Adipose tissue (tissue), 3 donors: ENCODE data around the gene SHISAL1. TPM values are rescaled to one million over a fixed set of nuclear protein-coding genes. Genes with fewer than 3 reads are reported as not detected.

Experiments
- H3K27ac ChIP-seq: one replicate; pipeline ENCODE4 v1.5.1; 2013; ENCODE audit warnings: low read depth, low read length
- WGBS, 3 donors: extraction: QIAGEN DNeasy Blood & Tissue Kit; methylation state at CpG; one replicate each; pipeline ENCODE4 v1.1.7; 2013; 5-methylcytosine and 5-hydroxymethylcytosine counted together
- polyA plus RNA-seq, 3 donors: library from polyadenylated mRNA; stranded (reverse); fragments of 200-250 nt; gene quantifications; one replicate each; pipeline ENCODE4 v1.2.3, GENCODE V29; 2013
- donor health status: healthy with polysubstance abuse.
- donor health status: Bipolar disorder and iron deficiency.
- donor health status: healthy.

The SHISAL1 gene
- polyA plus RNA-seq, 3 donors, result 0.13 to 1.2 (median 0.30) TPM

DNA sequence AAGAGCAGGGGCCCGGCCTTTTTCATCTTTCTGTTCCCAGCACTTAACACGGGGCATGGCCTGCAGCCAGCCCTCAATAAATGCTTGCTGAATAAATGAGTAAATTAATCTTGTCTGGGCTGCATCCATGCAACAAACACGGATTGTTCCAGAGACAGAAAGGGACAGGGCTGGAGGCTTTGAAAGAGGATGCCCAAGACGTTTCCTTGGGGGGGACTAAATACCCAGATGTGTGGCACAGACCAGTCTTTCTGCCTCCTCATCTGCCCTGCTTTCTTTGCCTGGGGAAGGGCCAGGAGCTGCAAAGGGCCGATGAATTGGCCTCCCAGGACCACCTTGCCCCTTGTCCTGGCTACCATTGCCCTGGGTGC lies 40.4 kb downstream of the SHISAL1 start:
- 44 to 62% (median 52%) methylated on average over 5 of the region's 5 CpGs for WGBS, 3 donors
- H3K27ac ChIP-seq, result no peak overlapping the region

DNA sequence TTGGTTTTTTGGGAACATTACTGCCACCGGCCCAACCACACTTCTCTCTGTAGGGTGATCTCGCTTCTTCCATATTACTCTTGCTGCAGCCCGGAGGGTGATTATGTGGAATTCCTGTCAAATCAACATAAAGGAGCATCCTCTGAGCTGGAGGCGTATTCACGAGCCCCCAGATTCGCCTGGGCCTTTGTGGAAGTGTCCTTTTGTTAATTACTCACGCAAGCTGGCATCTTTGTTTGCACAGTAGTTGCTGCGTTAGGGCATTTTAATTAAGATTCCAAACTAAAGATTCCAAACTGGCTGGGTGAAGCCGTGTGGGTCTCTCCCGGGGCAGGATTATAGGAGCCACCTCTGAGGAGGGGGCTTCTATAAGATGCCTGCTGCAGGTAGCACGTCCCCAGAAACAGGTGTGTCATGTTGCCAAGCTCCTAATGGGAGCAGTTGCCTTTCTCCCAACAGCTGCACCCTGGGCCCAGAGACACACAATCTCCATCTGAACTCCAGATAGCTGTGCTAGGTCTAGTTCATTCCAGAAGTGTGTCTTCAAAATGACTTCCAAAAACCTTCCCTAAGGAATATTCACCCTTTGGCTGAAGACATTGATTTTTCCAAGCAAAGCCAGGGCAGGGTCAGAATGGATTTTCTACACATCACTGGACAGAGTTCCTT lies 40.9 kb downstream of the SHISAL1 start:
- WGBS, 3 donors, result 78 to 93% (median 90%) methylated on average over 11 of the region's 11 CpGs
- no peak overlapping the region for H3K27ac ChIP-seq

DNA sequence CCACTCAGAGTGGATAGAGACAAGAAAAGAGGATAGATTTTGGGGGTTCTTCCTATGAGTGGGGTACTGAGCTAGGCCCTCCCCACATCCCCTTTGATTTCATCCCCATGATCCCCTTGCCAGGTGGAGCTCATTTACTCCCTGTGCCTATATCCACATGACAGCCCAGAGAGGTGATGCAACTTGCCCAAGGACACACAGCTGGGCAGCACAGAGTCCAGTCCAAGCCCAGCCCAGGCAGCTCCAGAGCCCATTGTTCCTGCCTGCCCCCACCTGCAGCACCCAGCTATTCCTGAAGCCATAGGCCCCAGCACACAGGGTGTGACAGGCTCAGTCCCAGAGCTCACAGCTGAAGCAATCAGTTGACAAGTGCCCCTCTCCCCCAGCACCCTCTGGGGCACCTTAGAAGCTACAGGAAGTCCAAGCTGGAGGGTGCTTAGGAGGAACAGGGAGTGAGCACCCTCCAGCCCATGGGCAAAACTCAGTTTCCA lies 41.7 kb downstream of the SHISAL1 start:
- H3K27ac ChIP-seq, result no peak overlapping the region

DNA sequence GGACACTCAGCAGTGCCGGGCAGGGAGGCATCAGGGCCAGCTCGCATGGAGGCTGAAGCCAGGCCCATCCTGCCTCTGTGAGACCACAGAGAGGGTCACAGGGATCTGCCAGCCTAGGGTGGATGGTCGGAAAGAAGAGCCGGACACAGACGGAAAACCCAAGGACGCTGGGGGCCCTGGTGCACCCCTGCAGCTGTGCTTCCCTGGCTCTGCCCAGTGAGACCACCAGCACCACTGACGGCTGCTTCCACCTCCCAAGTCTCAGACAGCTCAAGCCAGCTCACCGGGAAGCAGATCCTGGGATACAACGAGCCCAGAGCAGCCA lies 42.2 kb downstream of the SHISAL1 start:
- 79 to 89% (median 86%) methylated on average over 9 of the region's 9 CpGs for WGBS, 3 donors
- no peak overlapping the region for H3K27ac ChIP-seq

DNA sequence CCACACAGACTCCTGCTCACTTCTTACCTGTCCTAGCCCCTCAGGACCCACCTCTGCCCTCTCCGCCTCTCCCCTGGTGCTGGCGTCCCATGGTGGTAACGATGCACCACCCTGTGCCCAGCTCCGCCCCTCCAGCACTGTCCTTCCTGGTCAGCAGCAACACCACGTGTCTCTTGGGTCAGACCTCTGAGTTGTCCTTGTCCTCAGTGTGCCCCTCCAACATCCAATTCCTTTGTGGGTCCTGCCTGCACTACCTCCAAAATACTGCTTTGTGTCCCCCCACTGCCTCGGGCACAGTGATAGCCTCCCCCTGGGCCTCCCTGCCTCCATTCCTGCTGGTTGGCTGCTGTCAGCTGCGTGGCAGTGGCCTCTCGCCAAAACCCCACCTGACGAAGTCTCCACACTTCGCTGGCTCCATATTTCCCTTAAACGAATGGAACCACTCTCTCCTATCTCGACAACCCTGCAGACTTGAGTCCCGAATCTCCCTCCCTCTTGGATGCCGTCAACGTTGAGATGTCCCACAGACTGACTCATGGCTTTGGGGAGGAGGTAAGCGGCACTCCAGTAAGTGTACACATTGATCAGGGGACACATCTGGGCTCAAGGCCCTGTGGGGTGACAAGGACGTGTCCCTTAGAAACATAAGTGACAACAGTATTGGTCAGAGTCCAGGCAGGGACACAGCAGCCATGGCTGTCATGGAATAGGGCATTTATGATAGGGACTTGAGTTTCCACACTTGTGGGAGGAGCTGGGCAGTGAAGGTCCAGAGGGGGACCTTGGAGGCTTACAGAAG lies 42.8 kb downstream of the SHISAL1 start:
- H3K27ac ChIP-seq, result no peak overlapping the region
- WGBS, 3 donors, result 68 to 88% (median 84%) methylated on average over 17 of the region's 17 CpGs

DNA sequence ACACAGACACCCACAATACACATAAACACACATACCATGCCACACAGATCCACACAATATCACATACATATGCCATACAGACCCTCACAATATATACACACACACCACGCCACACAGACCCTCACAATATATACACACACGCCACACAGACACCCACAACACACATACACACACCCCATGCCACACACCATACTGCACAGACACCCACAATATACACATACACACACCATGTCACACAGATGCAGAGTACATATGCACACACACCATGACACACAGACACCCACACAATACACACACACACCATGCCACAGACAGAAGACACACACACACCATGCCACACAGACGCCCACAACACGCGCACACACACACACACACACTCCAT lies 43.6 kb downstream of the SHISAL1 start:
- WGBS, 3 donors, result 75 to 86% (median 85%) methylated on average over 5 of the region's 5 CpGs
- no peak overlapping the region for H3K27ac ChIP-seq

DNA sequence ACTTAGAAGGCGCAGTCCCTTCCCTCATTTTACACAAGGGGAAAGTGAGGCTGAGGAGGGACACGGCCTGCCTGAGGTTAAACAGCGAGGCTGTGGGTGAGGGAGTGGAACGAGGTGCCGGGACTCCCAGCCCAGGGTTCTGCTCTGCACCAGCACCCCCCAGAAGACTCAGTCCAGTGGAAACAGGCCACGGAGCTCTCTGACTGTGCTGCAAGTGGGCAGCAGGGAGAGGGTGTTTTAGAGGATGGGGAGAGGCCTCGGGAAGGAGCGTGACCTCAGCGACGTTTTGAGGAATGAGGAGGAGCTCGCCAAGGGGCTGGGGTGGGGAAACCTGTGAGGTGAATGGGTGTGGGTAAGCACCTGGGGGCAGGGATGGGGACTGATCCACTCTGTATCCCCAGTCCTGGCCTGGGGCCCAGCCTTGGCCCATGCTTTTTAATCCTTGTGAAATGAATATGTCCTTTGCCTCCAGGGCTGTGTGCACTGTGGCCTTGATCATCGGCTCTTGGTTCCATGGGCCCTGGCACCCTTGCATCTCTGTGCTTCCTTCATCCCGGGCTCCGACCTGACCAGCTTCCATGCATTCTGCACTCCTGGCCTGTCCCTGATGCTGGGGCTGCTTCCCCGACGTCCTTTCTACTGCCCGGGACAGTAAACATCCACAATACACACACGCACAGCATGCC lies 44.2 kb downstream of the SHISAL1 start:
- no peak overlapping the region for H3K27ac ChIP-seq
- WGBS, 3 donors, result 83 to 84% (median 84%) methylated on average over 18 of the region's 18 CpGs

DNA sequence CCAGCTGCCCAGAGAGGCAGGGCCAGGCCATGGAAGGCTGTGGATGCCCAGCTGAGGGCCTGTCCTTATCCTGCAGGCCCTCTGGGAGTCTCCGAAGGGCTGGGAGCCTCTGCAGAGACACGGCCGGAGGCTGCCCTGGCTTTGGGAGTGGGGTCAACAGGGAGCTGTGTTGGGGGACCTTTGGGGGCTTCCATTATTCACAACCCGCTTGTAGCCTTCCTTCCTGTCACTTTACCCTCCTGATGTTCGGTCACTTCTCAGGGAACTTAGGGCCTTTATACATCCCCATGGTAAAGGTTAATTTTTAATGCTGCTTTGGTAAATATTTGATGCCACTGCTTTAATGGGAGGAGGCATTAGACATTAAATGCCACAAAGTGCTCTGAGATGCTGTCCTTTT lies 44.9 kb downstream of the SHISAL1 start:
- no peak overlapping the region for H3K27ac ChIP-seq
- 74 to 81% (median 78%) methylated on average over 5 of the region's 5 CpGs for WGBS, 3 donors

DNA sequence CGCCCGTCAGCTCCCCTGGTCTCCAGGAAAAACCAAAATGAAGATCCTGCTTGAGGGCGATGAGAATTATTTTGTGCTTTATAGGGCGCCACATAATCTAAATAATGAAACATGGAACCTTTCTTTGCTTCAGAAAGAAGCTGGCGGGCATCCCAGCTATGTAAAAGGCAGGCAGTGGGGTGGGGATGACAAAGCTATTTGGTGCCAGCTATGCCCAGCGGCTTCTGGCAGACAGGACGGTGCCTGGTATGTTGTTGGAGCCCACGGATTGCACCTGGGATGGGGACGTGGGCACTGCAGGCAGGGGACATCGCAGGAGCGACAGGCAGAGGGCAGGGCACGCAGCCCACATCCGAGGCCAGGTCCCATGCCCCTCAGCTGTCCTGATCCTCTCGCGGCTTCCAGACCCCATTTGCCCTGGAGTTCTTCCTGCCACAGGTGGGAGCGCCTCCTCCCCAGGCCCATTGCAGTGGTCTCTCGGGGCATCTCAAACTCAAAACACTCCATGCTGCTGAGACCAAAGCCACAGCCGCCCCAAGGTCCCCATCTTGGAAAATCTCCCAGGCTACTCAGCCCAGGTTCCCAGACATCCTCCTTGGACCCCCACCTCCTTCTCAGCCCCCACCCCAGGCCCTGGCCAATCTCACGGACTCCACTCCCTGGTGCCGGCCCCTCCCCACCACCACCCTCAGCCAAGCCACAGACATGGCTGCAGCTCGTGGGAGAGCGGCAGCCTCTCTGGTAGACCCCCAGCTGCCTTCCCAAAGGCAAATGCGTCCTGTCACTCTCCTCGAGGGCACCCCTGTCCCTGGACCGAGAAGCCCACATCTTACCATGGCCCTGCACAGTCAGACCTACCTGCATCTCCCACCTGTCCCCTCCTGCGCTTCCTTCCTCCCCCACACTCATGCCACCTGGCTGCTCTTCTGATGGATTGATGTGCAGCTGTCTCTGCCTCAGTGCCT lies 45.7 kb downstream of the SHISAL1 start:
- no peak overlapping the region for H3K27ac ChIP-seq
- WGBS, 3 donors, result 79 to 82% (median 80%) methylated on average over 25 to 26 of the region's 26 CpGs

DNA sequence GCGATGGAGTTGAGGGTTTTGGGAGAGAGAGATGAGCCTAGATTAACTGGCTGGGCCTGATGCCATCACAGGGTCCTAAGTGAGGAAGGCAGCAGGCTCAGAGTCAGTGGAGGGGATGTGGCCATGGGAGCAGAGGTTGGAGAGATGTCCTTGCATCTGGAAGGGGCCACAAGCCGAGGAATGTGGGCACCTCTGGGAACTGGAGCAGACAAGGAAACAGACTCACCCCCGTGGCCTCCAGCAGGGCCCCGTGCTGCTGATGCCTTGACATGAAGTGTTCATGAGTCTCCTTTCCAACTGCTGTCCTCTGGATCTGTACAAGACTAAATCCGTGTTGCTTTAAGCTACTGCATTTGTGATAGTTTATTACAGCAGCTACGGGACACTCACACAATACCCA lies 49.2 kb downstream of the SHISAL1 start:
- H3K27ac ChIP-seq, result no peak overlapping the region
- 89 to 94% (median 89%) methylated on average over 6 of the region's 6 CpGs for WGBS, 3 donors

DNA sequence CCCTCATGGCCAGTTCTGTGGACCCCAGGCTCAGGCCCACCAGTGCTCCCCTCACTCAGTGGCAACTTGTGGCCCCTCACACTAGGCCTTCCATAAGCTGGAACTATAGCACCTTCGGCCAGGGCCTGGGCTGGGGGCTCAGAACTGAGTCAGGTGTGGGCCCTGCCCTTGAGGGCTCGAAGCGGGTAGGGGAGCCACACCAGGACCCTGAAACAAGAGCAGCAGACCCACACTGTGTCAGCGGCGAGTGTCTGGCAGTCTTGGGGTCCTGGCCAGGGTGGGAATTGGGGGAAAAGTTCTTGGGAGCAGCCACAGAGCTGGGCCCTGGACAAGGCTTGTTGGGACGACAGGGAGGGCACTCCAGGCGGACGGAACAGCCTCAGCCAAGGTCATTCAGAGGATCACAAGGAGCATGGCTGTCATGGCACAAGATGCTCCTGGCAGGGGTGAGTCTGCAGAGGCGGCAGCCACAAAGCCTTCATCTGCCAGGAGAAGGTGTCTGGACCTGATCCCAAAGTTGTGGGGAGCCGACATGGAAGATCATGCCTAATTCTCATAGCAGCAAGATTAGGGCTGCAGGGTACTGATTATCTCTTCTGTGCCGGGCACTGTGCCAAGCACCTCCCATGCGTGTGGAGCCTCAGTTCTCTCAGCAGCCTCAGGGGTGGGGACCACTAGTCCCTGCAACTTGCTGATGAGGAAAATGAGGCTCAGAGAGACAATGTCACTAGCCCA lies 50.7 kb downstream of the SHISAL1 start:
- WGBS, 3 donors, result 70 to 78% (median 77%) methylated on average over 12 of the region's 12 CpGs
- H3K27ac ChIP-seq, result no peak overlapping the region

DNA sequence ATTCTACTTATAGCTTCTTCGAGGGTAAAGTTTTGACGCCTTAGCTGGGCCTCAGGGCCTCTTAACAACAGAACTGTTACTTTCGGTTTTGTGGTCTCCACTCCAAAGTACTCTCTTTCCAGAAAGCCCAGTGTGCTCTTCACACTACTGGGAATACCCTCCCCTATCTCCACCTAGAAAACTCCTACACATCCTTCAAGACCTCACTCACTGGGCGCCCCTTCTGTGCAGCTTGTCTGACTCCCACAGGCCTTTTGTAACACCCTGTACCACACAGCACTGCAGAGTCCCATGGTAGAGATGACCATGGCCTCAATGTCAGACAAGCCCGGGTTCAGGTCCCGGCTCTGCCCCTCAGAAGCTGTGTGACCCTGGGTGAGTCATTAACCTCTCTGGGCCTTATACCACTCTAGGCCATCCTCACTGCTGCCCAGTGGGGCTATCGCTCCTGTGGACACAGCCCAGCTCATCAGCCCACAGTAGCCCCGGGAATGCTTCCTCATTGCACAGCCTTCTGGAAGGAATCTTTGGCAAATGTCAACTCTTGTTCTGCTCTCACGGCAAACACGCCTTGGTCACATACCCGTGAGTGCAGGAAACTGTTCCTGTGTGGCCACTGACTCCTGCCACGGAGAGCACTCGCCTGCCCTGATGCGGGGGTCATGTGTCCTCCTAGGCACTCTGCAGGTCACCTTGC lies 51.4 kb downstream of the SHISAL1 start:
- H3K27ac ChIP-seq, result no peak overlapping the region
- WGBS, 3 donors, result 76 to 84% (median 82%) methylated on average over 14 of the region's 14 CpGs

DNA sequence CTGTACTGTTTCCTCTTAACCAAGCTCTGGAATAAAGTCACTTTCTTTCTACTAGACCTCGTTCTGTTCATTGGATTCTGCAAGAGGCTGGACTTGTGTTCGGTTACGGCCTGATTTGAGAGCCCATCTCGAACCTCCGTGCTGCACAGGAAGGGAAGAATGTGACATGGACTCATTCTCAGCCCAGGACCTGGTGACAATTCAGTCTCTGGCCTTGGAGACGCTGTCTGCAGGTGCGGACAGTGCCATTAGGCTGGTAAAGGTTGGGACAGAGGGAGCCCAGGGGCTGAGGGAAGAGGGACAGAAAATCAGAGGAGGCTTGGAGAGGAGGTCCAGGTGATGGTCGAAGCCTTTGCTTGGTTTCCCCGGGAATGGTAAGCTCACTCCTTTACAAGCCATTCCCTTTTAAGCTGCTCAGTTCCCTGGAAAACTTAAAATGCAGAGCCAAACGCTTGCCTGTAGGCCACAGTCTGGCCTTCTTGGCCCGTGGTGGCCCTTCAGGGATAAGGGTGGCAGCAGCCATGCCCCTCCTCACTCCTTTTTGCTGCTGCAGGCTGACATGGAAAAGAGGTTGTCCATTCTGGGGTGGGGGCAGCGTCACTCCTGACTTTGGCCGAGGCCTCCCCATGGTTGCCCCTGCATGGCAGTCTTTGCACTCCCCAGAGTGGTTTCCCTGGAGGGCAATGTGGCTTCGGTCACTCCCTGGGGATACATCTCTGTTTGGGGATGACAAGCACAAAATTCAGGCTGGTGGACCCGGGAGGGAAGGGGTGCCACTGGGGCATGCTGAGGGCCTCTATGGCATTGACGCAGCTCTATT lies 52.3 kb downstream of the SHISAL1 start:
- WGBS, 3 donors, result 85 to 87% (median 85%) methylated on average over 16 of the region's 16 CpGs
- H3K27ac ChIP-seq, result no peak overlapping the region

DNA sequence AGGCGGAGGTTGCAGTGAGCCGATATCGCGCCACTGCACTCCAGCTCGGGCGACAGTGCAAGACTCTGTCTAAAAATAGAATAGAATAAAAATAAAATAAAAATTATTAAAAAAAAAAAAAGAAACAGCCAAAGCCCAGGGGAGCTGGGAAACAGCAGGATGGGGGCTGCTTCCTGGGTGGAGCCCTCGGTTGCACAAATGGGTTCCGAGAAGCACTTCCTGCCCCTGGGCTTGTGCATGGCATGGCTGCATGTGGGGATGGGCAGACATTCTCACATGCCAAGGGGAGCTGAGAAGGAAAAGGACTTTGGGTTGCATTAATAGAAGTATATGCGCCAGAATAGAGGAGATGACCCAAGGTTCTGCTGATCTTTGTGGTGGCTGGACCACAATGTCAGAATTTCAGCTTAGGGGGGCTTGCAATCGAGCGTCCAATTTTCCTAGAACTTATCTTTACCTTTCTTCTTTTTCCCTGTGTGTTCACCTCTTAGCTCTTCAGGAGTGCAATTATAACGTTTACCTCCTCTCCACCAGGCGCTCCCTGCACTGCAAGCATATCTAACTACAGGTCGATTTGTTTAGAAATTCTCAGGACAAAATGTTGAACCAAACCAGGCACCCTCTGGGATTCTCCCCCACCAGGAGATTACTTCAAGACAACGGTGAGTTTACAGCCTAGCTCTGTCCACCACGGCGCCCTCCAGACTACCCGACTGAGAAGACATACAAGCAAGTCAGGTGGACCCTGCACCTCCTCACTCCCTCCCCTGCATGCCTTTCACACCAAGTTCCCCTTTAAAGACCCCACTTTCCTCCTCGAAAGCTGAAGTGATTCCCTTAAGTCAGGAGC lies 53.2 kb downstream of the SHISAL1 start:
- H3K27ac ChIP-seq, result no peak overlapping the region
- WGBS, 3 donors, result 71 to 80% (median 76%) methylated on average over 19 of the region's 19 CpGs

DNA sequence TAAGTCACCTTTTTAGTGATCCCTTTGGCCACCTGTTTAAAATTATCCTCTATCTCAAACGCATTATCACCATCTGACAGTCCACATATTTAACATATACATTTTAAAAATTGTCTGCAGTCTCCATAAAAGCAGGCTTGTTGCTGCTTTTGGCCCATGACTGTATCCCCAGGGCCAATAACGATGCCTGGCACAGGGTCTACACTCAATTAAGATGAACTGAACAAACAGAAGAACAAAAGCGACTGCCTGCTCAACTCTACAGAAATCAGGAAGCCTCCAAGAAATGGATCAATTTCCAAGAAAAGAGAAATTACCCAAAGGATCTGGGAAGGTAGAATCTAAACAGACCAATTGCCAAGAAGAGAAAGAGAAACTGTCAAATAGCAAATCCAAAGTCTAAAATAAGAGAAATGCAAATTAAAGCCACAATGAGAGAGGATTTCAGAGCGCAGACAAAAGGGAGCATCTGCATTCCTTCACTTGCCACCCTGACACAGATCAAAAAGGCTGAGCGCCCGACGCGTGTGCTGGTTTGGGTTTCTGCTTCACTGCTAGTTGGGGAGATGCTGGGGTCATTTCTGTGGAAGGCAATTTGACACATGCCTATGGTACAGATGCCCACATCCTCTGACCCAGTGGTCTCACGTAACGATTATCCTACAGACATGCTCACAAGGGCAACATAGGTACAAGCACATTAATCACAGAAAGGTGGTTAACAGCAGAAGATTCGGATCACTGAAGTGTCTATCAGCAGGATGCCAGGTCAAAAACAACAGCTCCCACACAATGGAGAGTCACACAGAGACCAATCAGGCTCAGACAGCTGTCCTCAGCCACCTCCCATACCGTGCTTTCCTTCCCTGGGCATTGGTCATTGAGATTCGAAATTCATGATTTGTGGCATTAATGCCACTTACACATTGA lies 55.9 kb downstream of the SHISAL1 start:
- H3K27ac ChIP-seq, result no peak overlapping the region

More for the DNA sequence above, 55.9 kb downstream of the SHISAL1 start:
- WGBS, 3 donors, result 48 to 60% (median 59%) methylated on average over 13 of the region's 13 CpGs
